Activated CD8-positive, alpha-beta memory T cell treated with anti-CD3 and anti-CD28 coated beads, Interleukin-2, amount 10 ng/mL, durations not matched to agents 7 days and 5 days (primary cell): Measurements from ENCODE around the gene CLIC6. TPM values are rescaled to one million over a fixed set of nuclear protein-coding genes. Genes with fewer than 3 reads are reported as not detected.
A peak's percentile ranks its signal among the peaks of the same experiment; 100 is the strongest.
"Not testable (repeated sequence)": the region's sequence is repeated elsewhere in the genome, so short reads cannot be mapped to it uniquely, and the experiment has no call there.

Source experiments
- ATAC-seq: fragments of 150-1000 bp; cut with Tn5 transposase; one replicate; pipeline ENCODE4 v1.10.0; 2021; ENCODE audit warnings: moderate library complexity
- CTCF ChIA-PET: fragments of 350-600 bp; sonication (Branson Sonifier 250); formaldehyde crosslinking; loops from one replicate; lab custom pipeline; 2021; ENCODE audit warnings: antibody characterized with exemption; lab: Charles Lee
- DNase-seq: peaks from one replicate; pipeline ENCODE4 v3.0.0-alpha.2; 2020
- H3K27ac Mint-ChIP-seq: one replicate; pipeline ENCODE4 v1.8.0; 2021; ENCODE audit warnings: mild to moderate bottlenecking, mixed read lengths
- H3K27me3 Mint-ChIP-seq: one replicate; pipeline ENCODE4 v1.8.0; 2021; ENCODE audit warnings: mixed read lengths
- H3K36me3 Mint-ChIP-seq: one replicate; pipeline ENCODE4 v1.8.0; 2021; ENCODE audit warnings: mild to moderate bottlenecking, mixed read lengths
- H3K4me1 Mint-ChIP-seq: one replicate; pipeline ENCODE4 v1.8.0; 2021; ENCODE audit warnings: mixed read lengths
- H3K4me3 Mint-ChIP-seq: one replicate; pipeline ENCODE4 v1.8.0; 2021; ENCODE audit warnings: mild to moderate bottlenecking, moderate library complexity, mixed read lengths
- H3K9me3 Mint-ChIP-seq: one replicate; pipeline ENCODE4 v1.8.0; 2022; ENCODE audit warnings: low read depth, mixed read lengths
- total RNA-seq, 2 experiments: library from RNA; stranded (reverse); gene quantifications; one replicate each; pipeline ENCODE4 v1.2.3, GENCODE V29; 2021

CLIC6 gene
- total RNA-seq, 2 experiments from 2014 or later = 0.47 TPM; not detected in 1

DNA sequence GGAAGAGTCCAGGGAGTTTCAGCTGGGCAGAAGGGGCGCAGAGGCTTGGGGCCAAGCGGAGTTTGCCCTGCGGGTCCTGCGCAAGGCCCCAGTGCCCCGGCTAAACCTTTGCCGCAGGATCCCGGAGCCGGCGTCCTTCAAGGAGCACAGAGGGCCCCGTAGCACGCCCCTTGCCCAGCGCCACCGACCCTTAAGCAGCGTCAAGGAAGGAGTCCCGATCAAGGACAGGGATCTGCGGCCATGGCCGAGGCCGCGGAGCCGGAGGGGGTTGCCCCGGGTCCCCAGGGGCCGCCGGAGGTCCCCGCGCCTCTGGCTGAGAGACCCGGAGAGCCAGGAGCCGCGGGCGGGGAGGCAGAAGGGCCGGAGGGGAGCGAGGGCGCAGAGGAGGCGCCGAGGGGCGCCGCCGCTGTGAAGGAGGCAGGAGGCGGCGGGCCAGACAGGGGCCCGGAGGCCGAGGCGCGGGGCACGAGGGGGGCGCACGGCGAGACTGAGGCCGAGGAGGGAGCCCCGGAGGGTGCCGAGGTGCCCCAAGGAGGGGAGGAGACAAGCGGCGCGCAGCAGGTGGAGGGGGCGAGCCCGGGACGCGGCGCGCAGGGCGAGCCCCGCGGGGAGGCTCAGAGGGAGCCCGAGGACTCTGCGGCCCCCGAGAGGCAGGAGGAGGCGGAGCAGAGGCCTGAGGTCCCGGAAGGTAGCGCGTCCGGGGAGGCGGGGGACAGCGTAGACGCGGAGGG, 520 bp downstream of the CLIC6 start:
- Mint-ChIP-seq H3K27ac (no peak overlapping the region), H3K9me3 (no peaks in the 10 kb centered on the region), H3K4me3 (no peak overlapping the region), H3K36me3 (no peaks in the 10 kb centered on the region), H3K4me1 (peaks cover 2% of the 10 kb centered on the region), H3K27me3 (peaks cover 74% of the 10 kb centered on the region)
- DNase-seq (peak; percentile 47), ATAC-seq (peak; percentile 83)
- CTCF ChIA-PET = no interaction called here

- H3K4me3 Mint-ChIP-seq = peak overlapping the region; percentile 24
- not testable (repeated sequence) for H3K9me3 Mint-ChIP-seq
Observed at GRCh38 chr21:34669880-34670219, 1.1 kb downstream of the CLIC6 start.

GRCh38 chr21:34670220-34670961, 1.6 kb downstream of the CLIC6 start:
- H3K27ac Mint-ChIP-seq = no peak overlapping the region
- no peaks in the 10 kb centered on the region for H3K9me3 Mint-ChIP-seq
- H3K27me3 Mint-ChIP-seq = peaks cover 83% of the 10 kb centered on the region
- H3K4me3 Mint-ChIP-seq = peak overlapping the region; percentile 24
- no peaks in the 10 kb centered on the region for H3K36me3 Mint-ChIP-seq
- CTCF ChIA-PET = no interaction called here
- H3K4me1 Mint-ChIP-seq = peaks cover 2% of the 10 kb centered on the region
- DNase-seq (no peak), ATAC-seq (peak; percentile 28)

More at GRCh38 chr21:34669880-34670219, 1.1 kb downstream of the CLIC6 start:
- H3K4me1 Mint-ChIP-seq, H3K27ac Mint-ChIP-seq, CTCF ChIA-PET, H3K36me3 Mint-ChIP-seq, DNase-seq, ATAC-seq: not testable (repeated sequence)
- peaks cover 78% of the 10 kb centered on the region for H3K27me3 Mint-ChIP-seq

DNA sequence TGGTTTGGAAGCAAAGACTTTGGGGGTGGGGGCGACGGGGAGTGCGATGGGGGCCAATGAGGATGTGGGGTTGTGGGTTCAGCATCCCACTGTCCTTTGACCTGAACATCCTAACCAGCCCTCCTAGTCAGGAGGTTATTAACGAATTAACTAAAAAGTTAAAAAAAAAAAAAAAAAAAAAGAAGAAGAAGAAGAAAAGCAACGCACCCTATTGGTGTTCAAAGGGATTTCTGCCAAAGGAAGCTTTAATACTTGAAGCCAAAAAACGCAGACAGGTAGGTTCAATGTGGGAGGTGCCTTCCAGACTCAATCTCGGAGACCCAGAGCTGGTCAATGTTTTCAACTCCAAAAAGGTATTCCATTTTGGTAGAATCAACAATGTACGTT, 2.2 kb downstream of the CLIC6 start:
- CTCF ChIA-PET = interaction anchor here (0.7 kb wide), 1 partner anchor 489 kb away, joined by 4 read pairs; no protein-coding TSS in a partner anchor
- Mint-ChIP-seq H3K4me1 (peaks cover 2% of the 10 kb centered on the region), H3K27ac (no peak overlapping the region), H3K36me3 (no peaks in the 10 kb centered on the region), H3K9me3 (no peaks in the 10 kb centered on the region), H3K4me3 (no peak overlapping the region), H3K27me3 (peaks cover 81% of the 10 kb centered on the region)
- DNase-seq = no peak
- no peak for ATAC-seq

GRCh38 chr21:34671462-34671861, 2.7 kb downstream of the CLIC6 start:
- Mint-ChIP-seq H3K9me3 (no peaks in the 10 kb centered on the region), H3K4me3 (no peak overlapping the region), H3K4me1 (peaks cover 2% of the 10 kb centered on the region), H3K27ac (no peak overlapping the region), H3K36me3 (no peaks in the 10 kb centered on the region), H3K27me3 (peaks cover 82% of the 10 kb centered on the region)
- DNase-seq (no peak), ATAC-seq (no peak)
- CTCF ChIA-PET = interaction anchor here (0.7 kb wide), 1 partner anchor 488 kb away, joined by 4 read pairs; no protein-coding TSS in a partner anchor

DNA sequence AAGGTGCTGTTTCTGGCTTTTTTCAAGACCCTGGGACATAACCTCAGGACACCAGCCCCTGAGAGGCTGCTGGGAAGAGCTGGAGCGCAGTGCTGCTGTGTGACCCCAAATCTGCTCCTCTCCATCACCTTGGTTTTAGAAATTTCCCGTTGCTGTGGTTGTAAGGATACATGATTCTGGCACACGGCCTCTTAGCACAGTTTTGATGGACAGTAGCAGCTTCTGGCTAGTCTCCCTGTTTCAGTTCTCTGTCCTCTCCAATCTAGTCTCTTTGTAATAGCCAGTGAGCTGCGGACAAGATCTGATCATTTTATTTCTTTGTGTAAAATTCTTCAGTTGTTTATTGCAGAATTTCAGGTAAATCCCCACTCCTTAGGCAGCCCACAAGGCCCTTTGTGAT, 3.1 kb downstream of the CLIC6 start:
- Mint-ChIP-seq H3K36me3 (no peaks in the 10 kb centered on the region), H3K27me3 (peaks cover 82% of the 10 kb centered on the region), H3K4me3 (no peak overlapping the region), H3K4me1 (peaks cover 2% of the 10 kb centered on the region), H3K9me3 (no peaks in the 10 kb centered on the region), H3K27ac (no peak overlapping the region)
- no peak for ATAC-seq
- CTCF ChIA-PET = no interaction called here
- DNase-seq = no peak

DNA sequence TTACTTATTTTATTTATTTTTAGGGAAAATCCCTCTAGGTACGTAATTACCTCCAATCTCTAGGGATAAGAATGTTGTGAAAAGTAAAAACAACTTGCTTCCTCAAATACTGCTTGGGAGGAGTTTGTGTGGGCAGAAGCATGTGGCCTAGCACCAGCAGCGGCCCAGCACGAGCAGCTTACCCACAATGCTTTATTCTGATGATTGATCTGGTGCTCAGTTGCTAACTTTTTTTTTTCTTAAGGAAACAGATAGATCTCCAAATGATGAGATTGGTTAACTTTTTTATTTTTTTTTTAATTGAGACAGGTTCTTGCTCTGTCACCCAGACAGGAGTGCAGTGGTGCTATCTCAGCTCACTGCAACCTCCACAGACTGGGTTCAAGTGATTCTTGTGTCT, 4.2 kb downstream of the CLIC6 start:
- no peak for ATAC-seq
- no peak overlapping the region for H3K4me3 Mint-ChIP-seq

GRCh38 chr21:34674468-34674867, 5.7 kb downstream of the CLIC6 start:
- ATAC-seq (no peak), DNase-seq (no peak)
- Mint-ChIP-seq H3K27ac (no peak overlapping the region), H3K9me3 (peaks cover 2% of the 10 kb centered on the region), H3K36me3 (no peaks in the 10 kb centered on the region), H3K4me3 (no peak overlapping the region), H3K27me3 (peaks cover 74% of the 10 kb centered on the region), H3K4me1 (peaks cover 7% of the 10 kb centered on the region)
- CTCF ChIA-PET = no interaction called here

More for the DNA sequence above, 4.2 kb downstream of the CLIC6 start:
- Mint-ChIP-seq H3K9me3 (no peaks in the 10 kb centered on the region), H3K27ac (no peak overlapping the region), H3K36me3 (no peaks in the 10 kb centered on the region), H3K27me3 (peaks cover 76% of the 10 kb centered on the region), H3K4me1 (peaks cover 5% of the 10 kb centered on the region)
- CTCF ChIA-PET = no interaction called here
- no peak for DNase-seq

GRCh38 chr21:34675871-34676270, 7.1 kb downstream of the CLIC6 start:
- H3K27me3 Mint-ChIP-seq = peaks cover 78% of the 10 kb centered on the region

GRCh38 chr21:34679051-34679450, 10.3 kb downstream of the CLIC6 start:
- Mint-ChIP-seq H3K27me3 (peaks cover 58% of the 10 kb centered on the region), H3K4me3 (no peak overlapping the region), H3K9me3 (peaks cover 10% of the 10 kb centered on the region), H3K4me1 (peaks cover 5% of the 10 kb centered on the region), H3K36me3 (peaks cover 4% of the 10 kb centered on the region), H3K27ac (no peak overlapping the region)
- no peak for ATAC-seq
- CTCF ChIA-PET = no interaction called here
- no peak for DNase-seq

More at GRCh38 chr21:34675871-34676270, 7.1 kb downstream of the CLIC6 start:
- Mint-ChIP-seq H3K9me3 (peaks cover 6% of the 10 kb centered on the region), H3K4me1 (peaks cover 7% of the 10 kb centered on the region), H3K27ac (no peak overlapping the region), H3K36me3 (peaks cover 4% of the 10 kb centered on the region), H3K4me3 (no peak overlapping the region)
- DNase-seq (no peak), ATAC-seq (no peak)
- CTCF ChIA-PET = no interaction called here

DNA sequence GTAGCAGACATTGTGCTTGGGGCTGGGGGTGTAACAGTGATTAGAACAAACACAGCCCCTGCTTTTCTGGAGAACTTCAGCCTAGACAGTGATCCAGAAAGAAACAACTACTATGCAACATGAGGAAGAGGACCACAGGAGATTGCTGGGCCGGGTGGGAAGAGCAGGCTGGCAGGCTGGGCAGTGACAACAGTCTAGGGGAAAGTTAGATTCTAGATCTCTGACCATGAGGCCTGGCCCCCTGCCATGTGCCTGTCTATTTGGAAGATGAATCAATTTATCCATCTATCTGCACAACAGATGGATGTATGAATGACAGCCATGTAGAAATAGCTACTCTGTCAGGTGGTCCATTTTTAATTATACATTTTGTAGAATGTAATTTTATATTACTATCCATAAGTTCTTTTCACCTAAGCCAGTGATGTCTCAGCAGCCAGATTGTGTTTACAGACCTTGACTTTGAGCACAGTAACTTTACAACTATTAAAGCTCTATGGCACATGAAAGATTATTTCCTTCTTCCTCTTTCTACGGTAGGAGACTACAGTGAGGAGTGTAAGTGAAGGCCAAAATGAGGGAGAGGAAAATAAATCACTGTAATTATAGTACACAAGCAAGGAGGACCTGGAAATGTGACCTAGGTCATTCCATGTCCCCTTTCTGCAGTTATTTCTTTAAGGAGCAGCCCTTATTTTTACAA, 15.5 kb downstream of the CLIC6 start:
- no peak overlapping the region for H3K27ac Mint-ChIP-seq
- H3K4me3 Mint-ChIP-seq = no peak overlapping the region
- CTCF ChIA-PET = no interaction called here

DNA sequence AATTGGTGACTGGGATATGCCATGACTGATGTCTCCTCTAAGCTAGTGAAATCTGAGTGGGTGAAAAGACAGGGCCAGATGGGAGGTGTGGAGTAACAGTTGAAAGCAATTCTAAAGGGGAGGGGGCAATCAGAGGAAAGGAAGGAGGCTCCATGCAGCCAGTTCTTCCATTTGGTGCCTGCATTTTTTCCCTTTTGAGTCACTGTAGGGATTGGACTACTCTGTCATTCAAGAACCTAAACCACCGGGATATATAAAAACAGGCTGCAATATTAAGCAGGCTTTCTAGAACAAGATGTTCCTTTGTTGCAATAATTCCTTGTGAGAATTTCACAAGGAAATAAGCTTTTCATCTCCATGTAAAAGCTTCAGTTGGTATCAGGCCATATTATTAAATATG, 18.3 kb downstream of the CLIC6 start:
- Mint-ChIP-seq H3K4me1 (no peaks in the 10 kb centered on the region), H3K9me3 (no peaks in the 10 kb centered on the region), H3K27ac (no peak overlapping the region), H3K36me3 (no peaks in the 10 kb centered on the region), H3K27me3 (peaks cover 52% of the 10 kb centered on the region), H3K4me3 (no peak overlapping the region)
- DNase-seq (no peak), ATAC-seq (no peak)
- CTCF ChIA-PET = interaction anchor here (0.8 to 1.1 kb wide), 2 partner anchors 11 to 37 kb away, joined by 3 read pairs; no protein-coding TSS in a partner anchor

More for the DNA sequence above, 15.5 kb downstream of the CLIC6 start:
- Mint-ChIP-seq H3K27me3 (peaks cover 44% of the 10 kb centered on the region), H3K36me3 (peaks cover 4% of the 10 kb centered on the region), H3K4me1 (no peaks in the 10 kb centered on the region), H3K9me3 (peaks cover 10% of the 10 kb centered on the region)
- DNase-seq (no peak), ATAC-seq (no peak)

DNA sequence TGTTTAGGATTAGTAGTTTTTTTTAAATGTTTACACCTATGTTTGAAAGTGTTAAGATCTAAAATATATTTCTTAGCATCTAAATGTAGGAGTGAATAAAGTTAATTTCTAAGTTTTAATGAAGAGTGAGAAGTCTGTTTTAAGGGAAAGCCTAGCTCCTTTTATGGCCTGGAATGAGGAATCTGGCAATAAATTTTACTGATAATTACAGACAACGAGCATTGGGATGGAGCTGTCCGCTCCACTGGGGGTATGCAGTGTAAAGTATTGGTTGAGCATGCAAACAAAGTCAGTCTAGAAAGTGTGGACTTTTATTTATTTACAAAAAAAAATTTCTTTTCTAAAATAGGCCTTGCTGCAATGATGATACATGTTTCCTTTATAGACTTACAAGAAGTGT, 19.0 kb downstream of the CLIC6 start:
- DNase-seq (no peak), ATAC-seq (no peak)
- no peaks in the 10 kb centered on the region for H3K9me3 Mint-ChIP-seq
- CTCF ChIA-PET = interaction anchor here (0.8 to 1.1 kb wide), 2 partner anchors 10 to 36 kb away, joined by 3 read pairs; no protein-coding TSS in a partner anchor
- H3K27me3 Mint-ChIP-seq = peaks cover 55% of the 10 kb centered on the region
- no peak overlapping the region for H3K27ac Mint-ChIP-seq
- H3K36me3 Mint-ChIP-seq = no peaks in the 10 kb centered on the region
- H3K4me1 Mint-ChIP-seq = no peaks in the 10 kb centered on the region
- H3K4me3 Mint-ChIP-seq = no peak overlapping the region
